ENCODE measurements around the gene CPLX3.

Gene CPLX3

DNA sequence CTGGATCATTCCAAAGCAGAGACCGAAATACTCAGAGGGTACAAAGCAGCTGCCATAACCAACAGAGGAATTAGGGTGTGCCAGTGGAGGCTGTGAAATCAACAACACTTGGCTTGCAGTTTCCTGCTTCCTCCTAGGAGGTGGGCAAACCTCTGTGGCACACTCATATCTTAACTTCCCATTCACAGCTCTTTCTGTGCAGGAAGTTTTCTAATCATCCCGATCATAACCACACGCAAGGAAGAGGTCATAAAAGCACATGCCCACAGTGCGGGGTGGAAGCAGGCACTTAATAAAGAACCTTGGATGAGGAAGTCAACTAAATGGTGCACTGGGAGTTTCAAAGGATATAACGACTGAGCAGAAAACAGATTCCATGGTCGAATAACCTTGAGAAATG, 41.6 kb downstream of the CPLX3 start:
- TF ChIP-seq MYC (IDR thresholded peaks at IDR 0.05; ENCODE audit: low read depth, low read length) (peak; percentile 33; the same call in 1 of the 2 replicates), POLR2A (IDR thresholded peaks at IDR 0.05; ENCODE audit: extremely low read depth, insufficient read length) (no peak)
- TF ChIP-seq, protein P1, sequence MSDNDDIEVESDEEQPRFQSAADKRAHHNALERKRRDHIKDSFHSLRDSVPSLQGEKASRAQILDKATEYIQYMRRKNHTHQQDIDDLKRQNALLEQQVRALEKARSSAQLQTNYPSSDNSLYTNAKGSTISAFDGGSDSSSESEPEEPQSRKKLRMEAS (IDR thresholded peaks at IDR 0.05; ENCODE audit: low read depth, low read length) = peak; percentile 57
- TF ChIP-seq, protein P2, sequence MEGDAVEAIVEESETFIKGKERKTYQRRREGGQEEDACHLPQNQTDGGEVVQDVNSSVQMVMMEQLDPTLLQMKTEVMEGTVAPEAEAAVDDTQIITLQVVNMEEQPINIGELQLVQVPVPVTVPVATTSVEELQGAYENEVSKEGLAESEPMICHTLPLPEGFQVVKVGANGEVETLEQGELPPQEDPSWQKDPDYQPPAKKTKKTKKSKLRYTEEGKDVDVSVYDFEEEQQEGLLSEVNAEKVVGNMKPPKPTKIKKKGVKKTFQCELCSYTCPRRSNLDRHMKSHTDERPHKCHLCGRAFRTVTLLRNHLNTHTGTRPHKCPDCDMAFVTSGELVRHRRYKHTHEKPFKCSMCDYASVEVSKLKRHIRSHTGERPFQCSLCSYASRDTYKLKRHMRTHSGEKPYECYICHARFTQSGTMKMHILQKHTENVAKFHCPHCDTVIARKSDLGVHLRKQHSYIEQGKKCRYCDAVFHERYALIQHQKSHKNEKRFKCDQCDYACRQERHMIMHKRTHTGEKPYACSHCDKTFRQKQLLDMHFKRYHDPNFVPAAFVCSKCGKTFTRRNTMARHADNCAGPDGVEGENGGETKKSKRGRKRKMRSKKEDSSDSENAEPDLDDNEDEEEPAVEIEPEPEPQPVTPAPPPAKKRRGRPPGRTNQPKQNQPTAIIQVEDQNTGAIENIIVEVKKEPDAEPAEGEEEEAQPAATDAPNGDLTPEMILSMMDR (IDR thresholded peaks at IDR 0.05; ENCODE audit: low read depth, low read length) = no peak
- peak; percentile 88 for DNase-seq (ENCODE audit: low read depth)
- no peak overlapping the region for H3K4me3 ChIP-seq (ENCODE audit: low read depth, low read length)

DNA sequence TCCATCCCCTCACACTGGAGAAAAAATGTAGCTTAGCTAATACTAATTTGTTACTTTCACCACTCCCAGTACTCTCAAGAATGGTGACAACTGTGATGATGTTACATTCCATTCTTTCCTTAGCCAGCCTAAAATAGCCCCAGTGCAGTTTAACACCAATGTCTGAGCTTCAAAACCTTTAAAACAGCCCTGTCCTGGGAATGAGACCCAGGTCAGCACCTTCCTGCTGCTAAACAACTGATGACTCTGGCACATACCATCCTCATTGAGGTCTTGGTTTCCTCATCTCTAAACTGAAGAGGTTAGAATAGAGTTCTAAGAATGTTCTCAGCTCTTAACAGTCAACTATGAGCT, 42.9 kb downstream of the CPLX3 start:
- H3K4me3 ChIP-seq (ENCODE audit: low read depth, low read length) = peak overlapping the region; percentile 32
- TF ChIP-seq MYC (IDR thresholded peaks at IDR 0.05; ENCODE audit: low read depth, low read length) = no peak
- DNase-seq (ENCODE audit: low read depth) = no peak

DNA sequence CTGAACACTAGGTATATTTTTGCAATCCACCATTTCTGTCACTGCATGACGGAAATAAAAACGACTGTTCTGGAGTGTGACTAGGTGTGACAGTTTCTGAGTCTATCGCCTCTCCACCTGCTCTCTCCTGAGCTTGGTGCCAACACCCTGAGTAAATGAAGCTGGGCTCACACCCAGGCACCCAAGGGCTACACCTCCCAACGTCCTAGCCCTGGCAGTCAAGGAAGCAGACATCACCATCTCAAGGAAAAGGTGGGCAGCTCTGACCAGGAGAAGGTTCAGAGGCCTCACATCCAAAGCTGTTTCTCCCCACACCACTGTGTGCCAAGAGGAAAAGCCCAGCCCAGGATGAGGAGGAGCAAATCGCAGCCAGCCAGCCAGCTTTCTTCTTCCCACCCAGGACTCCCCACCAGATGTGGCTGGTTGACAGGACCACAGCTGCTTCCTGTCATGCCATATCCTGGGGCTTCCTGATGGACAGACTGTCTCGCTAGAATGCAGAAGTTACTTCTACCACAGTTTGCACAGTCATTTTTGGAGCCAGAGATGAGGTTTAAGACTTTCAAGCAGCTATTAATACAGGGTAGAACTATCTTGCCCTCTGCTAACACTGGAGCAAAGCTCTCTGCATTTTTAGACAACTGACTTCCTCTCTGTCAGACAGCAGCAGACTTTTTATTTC, 43.4 kb downstream of the CPLX3 start:
- TF ChIP-seq, protein P1 (IDR thresholded peaks at IDR 0.05; ENCODE audit: low read depth, low read length) = peak; percentile 85
- no peak for TF ChIP-seq POLR2A (IDR thresholded peaks at IDR 0.05; ENCODE audit: extremely low read depth, insufficient read length)
- TF ChIP-seq MYC (IDR thresholded peaks at IDR 0.05; ENCODE audit: low read depth, low read length) = peak; percentile 54; the same call in 1 of the 2 replicates
- H3K4me3 ChIP-seq (ENCODE audit: low read depth, low read length) = peak overlapping the region; percentile 32
- peak; percentile 97 for DNase-seq (ENCODE audit: low read depth)

DNA sequence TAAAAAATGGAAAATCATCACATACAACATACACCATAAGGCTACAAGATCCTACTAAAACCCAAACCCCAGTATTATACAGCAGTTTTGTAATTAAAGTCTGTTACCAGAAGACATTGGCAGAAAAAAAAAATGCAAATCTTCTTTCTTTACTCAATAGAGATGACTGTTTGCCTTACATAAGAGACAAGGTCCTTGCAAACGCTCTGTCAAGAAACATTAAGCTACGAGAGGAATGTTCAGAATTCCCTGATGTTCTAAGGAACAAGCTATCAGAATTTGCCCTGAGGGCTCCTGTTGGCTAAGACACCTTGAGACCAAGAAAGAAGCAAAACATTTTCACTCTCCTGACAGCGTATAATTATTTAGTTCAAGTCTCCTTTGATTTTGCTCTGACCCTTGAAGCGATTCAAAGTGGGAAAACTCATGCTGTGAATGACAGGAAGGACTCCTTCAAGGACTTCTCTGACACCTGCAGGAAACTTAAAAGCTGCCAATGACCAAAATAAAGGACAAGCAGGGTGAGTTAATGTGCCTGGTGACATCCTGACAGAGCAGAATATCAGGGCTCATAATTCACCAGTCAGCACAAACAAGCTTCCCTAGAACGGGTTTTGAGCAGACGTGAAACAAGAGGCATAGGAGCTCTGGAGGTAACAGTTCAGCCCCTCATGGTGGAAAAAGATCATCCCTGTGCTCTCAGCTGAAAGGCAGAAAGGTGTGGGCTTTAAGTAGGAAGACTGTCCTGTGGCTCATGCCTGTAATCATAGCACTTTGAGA, 44.2 kb downstream of the CPLX3 start:
- H3K4me3 ChIP-seq (ENCODE audit: low read depth, low read length) = peak overlapping the region; percentile 32
- peak; percentile 14 for DNase-seq (ENCODE audit: low read depth)
- TF ChIP-seq, protein P2 (IDR thresholded peaks at IDR 0.05; ENCODE audit: low read depth, low read length) = no peak
- TF ChIP-seq, protein P1 (IDR thresholded peaks at IDR 0.05; ENCODE audit: low read depth, low read length) = no peak
- TF ChIP-seq MYC (IDR thresholded peaks at IDR 0.05; ENCODE audit: low read depth, low read length) = no peak
- no peak for TF ChIP-seq POLR2A (IDR thresholded peaks at IDR 0.05; ENCODE audit: extremely low read depth, insufficient read length)

DNA sequence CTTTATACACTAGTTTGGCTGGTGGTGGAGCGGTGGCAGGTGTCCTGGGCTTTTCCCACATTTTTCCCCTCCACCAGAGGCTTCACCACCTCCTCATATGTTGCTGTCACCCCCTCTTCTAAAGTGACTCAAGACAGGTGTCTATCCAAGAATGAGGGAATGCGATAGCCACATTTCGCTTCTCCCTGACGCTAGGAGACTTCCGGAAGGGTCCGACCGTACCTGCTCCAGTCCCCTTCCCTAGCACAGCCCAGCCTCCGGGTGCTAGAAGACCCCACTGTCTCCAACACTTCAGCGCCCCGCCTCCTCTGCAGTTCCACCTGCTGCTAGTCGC, 46.2 kb downstream of the CPLX3 start:
- H3K4me3 ChIP-seq (ENCODE audit: low read depth, low read length) = peak overlapping the region; percentile 92
- no peak for DNase-seq (ENCODE audit: low read depth)
- TF ChIP-seq POLR2A (IDR thresholded peaks at IDR 0.05; ENCODE audit: extremely low read depth, insufficient read length) (no peak), MYC (IDR thresholded peaks at IDR 0.05; ENCODE audit: low read depth, low read length) (no peak)
- TF ChIP-seq, protein P2 (IDR thresholded peaks at IDR 0.05; ENCODE audit: low read depth, low read length) = no peak
- TF ChIP-seq, protein P1 (IDR thresholded peaks at IDR 0.05; ENCODE audit: low read depth, low read length) = no peak

DNA sequence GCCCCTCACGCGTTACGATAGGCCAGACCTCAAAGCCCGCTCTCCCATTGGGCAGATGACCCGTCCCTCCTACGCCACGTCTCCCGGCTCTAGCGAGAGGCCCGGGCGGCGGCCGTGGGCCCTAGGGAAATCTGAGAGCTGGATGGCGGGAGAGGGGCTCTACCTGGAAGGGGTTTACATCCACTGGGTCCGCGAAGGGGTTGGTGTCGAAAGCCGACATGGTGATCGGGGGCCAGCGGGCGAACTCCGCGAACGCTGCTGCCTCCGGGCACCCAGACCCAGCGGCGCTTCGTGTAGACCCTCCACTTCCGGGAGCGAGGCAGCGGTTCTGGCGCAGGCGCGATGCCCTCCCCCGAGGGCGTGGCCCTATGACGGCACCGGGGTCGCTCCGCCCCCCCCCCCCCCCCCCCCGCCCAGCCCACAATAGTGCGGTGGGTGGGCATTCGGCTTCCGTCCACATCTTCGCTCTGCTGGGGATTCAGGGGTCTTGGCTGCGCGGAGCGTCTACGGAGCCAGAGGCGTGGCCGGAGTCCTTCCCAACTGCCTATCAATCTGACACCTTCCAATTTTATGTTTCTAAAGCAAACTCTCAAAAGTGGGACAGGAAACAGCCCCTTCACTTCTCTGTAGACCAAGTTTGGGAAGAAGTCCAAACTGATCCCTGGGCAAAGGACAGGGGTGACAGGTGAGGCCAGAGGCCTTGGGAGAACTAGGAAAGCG, 46.8 kb downstream of the CPLX3 start, which contains the start of gene SCAMP2:
SCAMP2 (minus strand) TSS at position 330 of the 720 bp plus-strand sequence; CDS start at position 220, 110 bp downstream.
- peak within 1 kb of the TSS; percentile 92 for H3K4me3 ChIP-seq (ENCODE audit: low read depth, low read length)
- TF ChIP-seq, protein P1 (IDR thresholded peaks at IDR 0.05; ENCODE audit: low read depth, low read length) = no peak
- TF ChIP-seq MYC (IDR thresholded peaks at IDR 0.05; ENCODE audit: low read depth, low read length) (peak; percentile 62; the same call in 1 of the 2 replicates), POLR2A (IDR thresholded peaks at IDR 0.05; ENCODE audit: extremely low read depth, insufficient read length) (peak; percentile 94)
- peak; percentile 97 for DNase-seq (ENCODE audit: low read depth)

Data from NB4 (cell line).